Measurements from ENCODE around the gene PDE8B.

PDE8B gene

DNA sequence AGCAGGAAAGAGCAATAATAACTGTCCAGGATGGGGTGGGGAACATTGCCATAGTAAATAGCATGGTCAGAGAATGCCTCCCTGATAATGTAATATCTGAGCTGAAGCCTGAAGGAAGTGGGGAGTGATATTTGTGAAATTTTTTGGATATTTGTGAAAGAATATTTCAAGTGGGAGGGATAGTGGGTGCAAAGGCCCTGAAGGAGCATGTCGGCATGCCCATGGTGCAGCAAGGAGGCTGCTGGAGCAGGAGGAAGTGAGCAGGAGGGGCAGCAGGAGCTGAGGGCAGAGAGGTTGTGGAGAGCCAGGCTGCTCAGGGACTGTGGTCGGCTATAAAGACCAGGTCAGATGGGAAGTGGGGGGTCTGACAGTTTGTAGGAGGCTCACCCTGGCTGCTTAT lies 21.1 kb upstream of the PDE8B start:
- DNase-seq (ENCODE audit: low spot score) = no peak
- FAIRE-seq = no peak

DNA sequence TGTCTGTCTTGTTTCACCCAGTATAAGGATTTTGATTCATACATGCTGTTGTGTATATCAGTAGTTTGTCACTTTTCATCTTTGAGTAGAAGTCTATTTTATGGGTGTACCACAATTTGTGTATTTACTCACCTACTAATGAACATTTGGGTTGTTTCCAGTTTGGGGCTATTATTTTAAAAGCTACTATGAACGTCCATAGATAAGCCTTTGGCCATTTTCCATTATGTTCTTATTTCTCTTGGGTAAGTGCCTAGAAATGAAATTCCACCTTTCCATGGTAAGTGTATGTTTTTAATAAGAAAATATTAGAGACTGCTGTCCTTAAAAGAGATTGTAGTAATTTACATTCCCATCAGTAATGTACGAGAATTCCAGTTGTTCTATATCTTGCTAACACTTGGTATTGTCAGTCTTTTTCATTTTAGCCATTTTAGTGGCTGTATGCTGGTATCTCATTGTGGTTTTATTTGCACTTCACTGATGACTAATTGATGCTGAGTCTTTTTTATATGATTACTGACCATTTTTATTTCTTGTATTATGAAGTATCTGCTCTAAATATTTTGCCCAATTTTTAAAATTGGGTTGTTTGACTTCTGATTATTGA lies 17.9 kb upstream of the PDE8B start:
- DNase-seq (ENCODE audit: low spot score) = no peak
- no peak for FAIRE-seq

DNA sequence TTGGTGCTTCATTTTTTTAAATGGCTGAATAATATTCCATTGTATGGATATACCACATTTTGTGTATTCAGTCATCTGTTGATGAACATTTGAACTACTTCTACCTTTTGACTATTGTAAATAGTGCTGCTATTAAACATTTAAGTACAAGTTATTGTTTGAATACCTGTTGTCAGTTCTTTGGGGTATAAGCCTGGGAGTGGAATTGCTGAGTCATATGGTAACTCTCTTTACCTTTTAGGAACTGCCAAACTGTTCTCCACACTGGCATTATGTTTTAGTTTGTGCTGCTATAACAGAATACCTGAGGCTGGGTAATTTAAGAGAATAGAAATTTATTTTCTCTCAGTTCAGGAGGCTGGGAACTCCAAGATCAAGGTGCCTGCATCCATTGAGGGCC lies 15.7 kb upstream of the PDE8B start:
- FAIRE-seq = no peak
- DNase-seq (ENCODE audit: low spot score) = no peak

DNA sequence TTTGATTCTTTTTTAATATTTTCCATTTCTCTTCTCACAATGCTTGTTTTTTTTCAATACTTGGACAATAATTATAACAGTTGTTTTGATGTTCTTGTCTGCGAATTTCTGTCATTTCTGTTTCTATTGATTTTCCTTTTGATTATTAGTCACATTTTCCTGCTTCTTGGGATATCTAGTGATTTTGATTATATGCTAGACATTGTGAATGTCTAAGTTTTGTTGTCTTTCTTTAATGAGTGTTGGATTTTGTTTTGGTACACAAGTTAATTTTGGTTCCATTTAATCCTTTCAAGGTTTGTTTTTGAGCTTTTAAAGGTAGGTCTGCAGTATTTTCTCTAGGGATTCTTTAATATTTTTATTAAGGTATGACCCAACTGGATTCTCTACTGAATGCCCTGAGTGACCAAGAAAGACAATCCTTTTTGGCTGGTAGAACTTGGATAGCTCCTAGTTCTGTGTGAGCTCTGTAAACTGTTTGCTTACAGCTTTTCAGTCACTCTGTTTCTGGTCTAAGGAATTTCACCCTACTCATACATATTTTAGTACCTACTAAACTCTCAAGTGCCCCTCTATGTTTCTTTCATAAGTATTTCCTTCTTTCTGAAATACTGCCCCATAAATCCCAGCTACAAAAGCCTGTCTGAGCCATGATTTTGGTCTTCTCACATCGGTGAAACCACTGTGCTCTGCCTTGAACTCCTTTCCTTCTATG lies 12.5 kb upstream of the PDE8B start:
- no peak for FAIRE-seq
- DNase-seq (ENCODE audit: low spot score) = no peak

DNA sequence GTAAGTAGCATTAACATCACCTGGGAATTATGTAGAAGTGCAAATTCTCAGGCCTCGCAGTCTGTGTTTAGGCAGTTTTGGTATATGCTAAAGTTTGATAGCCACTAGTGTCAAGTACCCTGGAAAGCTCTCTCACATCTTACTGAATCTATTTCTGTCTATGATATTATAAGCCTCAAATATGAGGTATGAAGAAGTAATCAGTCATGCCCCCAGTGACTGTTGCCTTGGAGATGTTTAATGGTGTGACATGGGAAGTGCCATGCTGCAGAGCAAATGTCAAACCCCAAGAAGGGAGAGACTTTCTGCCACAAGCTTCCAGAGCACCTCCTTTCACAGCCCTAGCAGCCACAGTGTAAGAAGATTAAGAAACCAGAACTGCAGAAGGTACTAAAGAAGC lies 9.8 kb upstream of the PDE8B start:
- no peak for FAIRE-seq
- no peak for DNase-seq (ENCODE audit: low spot score)

DNA sequence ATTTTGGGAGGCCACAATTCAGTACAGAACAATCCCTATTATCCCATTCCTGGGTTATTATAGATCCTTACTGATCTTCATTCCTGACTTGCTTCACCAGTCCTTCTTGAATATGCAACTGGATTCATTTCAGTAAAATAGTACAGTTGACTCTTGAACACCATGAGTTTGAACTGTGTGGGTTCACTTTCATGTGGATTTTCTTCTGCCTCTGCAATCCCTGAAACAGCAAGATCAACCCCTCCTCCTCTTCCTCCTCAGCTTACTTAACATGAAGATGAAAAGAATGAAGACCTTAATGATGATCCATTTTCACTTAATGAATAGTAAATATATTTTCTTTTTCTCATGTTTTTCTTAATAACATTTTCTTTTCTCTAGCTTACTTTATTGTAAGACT lies 8.3 kb upstream of the PDE8B start:
- no peak for DNase-seq (ENCODE audit: low spot score)
- FAIRE-seq = no peak

DNA sequence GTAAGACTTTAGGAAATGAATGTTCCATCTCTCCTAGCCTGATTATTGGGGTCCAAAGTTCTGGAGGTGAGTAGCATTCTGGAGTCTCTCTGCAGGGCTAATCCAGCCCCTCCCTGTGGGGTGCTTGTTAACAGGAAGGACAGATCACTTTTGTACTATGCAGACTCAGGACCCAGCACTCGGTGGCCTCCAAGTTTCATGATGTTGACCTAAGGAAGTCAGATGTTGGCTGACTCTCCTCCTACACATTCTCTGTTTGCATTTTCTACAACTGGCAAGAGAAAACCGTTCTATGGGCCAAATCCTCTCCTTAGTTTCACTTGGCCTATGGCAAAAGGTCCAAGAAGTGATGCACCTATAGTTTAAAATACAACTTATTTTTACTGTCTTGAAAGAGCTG lies 5.5 kb upstream of the PDE8B start:
- DNase-seq (ENCODE audit: low spot score) (no peak), FAIRE-seq (no peak)

DNA sequence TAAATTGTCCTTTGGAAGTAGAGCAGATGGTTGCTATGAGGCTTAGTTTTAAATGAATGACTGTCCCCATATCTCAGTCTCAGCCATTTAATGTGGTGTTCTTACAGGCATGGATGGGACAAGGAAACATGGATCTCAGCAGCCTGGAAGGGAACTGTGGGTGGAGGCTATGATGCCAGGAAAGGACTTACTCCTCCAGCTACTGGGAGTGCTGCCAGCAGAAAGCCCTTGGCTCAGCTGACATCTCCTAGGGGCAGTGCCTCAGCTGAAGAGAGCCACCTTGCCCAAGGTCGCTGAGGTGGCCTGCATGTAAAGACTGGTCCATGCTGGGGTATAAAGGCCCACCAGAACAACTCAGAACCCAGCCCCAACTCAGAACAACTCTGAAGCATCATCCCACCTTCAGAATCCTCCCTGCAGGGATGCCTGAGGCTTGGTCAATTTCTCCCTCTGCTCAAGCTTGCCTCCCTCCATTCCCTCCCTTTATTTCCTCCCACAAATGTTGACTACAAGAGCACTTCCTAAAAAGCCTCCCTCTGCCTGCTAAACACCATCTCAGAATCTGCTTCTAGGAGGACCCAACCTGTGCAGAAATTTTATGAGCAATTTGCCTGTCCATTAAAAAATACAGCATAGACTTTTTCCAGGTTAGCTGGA lies 1.8 kb upstream of the PDE8B start:
- no peak for DNase-seq (ENCODE audit: low spot score)
- no peak for FAIRE-seq

DNA sequence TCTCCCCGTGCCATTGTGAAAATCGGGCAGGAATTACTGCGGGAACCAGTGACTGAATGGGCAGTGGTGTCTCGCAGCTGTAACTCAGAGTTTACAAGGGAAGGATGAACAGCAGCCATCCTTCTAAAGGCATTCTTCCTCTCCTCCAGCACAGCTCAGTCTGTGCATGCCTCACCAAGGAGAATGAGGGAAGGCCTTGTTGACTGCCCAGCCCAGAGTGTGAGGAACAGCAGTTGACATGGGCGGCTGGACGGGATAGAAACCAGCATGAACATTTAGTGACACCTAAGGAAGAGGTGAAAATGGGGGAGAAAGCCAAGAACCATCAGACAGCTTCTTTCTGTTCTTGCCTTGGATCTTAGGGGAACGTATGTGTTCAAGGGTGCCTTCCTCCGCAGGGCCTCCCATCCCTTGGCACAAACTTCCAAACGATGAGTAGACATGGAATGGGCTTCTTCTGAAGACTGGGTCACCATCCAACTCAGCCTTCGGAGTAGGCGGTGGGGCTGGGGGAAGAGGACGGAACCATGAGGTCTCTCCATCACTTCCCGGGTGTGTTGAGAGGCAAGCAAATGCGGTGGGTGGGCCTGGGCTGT lies 887 bp upstream of the PDE8B start:
- FAIRE-seq = no peak
- DNase-seq (ENCODE audit: low spot score) = no peak

DNA sequence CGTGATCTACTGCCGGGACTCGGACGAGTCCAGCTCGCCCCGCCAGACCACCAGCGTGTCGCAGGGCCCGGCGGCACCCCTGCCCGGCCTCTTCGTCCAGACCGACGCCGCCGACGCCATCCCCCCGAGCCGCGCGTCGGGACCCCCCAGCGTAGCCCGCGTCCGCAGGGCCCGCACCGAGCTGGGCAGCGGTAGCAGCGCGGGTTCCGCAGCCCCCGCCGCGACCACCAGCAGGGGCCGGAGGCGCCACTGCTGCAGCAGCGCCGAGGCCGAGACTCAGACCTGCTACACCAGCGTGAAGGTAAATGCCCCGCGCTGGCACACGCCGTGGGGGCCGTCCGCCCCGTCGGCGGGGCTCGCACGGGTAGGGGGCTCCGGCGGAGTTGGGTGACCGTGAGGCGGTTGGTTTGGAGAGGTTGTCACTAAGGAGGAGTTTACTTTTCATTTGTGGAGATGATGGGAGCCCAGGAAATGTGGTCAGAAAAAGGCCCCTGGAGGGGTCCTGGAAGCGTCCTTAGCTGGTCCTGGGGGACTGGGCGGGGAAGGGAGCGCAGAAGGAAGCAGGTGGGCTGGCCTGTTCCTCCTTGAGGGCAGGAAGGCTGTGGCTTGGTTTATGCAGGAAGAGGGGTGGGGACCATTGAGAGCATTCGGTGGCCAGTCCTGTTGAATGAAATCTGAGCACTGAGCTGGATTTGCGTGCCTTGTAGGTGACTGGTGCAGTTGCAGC lies 647 bp downstream of the PDE8B start:
- DNase-seq (ENCODE audit: low spot score) = no peak
- no peak for FAIRE-seq

DNA sequence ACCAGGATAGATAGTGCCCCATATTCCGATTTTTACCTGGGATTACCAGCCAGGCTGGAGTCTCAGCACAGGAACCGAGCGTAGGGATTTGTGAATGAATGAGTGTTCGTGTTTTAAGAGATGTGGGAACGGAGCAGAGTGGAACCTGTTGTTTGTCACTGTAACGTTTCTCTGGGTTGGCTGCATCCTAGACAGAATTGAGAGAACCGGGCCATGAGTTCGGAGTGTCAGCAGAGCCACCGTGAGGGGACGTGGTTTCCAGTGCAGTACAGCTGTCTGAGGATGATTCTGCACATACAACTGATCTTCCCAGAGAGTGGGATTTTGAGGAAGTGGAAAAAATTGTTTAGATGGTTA lies 1.2 kb downstream of the PDE8B start:
- FAIRE-seq = no peak
- no peak for DNase-seq (ENCODE audit: low spot score)

DNA sequence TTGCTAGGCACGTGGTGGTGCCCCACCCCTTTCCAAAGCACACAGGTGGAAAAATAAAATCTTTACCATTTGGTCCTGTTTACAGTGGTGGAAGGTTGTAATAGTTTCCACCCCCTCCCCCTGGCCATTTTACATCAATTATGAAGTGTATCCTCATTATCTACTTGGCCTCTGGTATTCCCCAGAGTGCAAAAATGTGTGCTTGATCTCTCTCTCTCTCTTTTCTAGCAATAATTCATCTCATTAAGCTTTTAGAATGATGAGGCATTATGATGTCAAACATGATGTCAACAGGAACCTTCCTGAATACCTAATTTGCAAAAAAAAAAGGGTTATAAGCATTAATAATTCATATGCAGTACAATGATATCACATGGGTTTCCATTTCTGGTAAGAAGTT lies 3.1 kb downstream of the PDE8B start:
- FAIRE-seq = no peak
- no peak for DNase-seq (ENCODE audit: low spot score)

DNA sequence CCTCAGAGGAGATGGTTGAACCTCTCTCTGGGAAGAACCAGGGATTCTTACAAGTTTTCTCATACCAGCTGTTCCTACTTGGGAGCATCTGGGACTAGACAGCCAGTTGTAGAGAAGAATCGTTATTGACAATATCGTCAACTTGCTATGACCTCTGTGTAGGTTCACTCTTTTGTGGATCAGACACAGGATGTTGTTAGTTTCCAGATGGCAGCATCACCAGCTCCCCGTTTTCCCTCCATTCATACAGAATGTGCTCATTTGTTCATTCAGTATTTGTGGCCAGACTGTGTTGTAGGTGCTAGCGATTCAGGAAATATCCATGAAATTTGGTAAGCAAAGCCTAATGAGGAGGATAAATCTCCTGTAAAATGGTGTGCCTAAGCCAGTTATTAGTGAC lies 3.7 kb downstream of the PDE8B start:
- DNase-seq (ENCODE audit: low spot score) (no peak), FAIRE-seq (no peak)

DNA sequence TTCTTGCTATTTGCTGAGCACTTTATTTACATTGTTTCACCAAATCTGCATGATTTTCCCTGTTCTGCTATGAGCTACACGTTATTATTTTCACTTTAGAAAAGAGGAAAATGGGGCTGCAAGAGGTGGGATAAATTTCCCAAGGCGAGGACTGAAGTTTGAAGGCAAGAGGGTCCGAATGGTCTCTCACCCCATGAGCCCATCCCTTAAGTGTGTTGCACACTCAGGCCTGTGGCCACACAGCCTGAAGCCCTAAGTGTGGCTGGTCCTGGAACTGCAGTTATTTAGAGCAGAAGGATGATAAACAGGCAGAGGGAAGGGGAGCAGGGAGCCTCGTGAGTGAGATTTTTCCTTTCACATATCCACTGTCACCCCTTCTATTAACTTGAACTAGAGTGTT lies 7.8 kb downstream of the PDE8B start:
- no peak for DNase-seq (ENCODE audit: low spot score)
- no peak for FAIRE-seq

DNA sequence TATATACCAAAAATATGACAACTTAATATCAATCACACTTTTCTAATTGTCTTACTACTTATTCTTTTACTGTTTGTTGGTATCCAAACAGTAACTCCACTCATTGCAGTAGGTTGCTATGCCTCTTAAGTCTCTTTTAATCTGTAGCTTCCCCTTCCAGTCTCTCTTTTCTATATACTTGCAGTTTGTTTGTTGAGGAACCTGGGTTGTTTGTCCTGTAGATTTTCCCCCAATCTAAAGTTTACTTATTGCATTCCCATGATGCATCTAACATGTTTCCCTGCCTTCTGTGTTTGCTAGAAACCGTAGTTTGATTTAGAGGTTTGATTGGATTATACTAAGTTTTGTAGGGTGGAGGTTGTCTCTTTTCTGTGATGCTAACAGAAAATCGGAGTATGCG lies 10.6 kb downstream of the PDE8B start:
- no peak for FAIRE-seq
- no peak for DNase-seq (ENCODE audit: low spot score)

DNA sequence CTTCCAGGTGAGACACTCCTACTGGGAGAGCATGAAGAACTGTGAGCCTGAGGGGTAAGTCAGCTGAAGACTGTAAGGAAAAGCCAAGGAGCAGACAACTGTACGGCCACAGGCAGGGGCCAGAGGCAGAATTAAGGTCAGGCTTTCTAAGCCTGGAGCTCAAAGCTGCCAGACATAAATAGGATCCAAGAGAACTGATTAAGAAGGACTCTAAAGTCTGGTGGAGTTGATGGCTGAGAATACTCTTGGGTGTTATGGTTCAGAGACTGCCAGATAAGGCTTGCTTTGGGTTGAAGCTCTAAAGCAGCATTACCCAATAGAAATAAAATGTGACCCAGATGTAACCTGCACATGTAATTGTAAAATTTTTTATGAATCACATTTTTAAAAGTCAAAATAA lies 12.2 kb downstream of the PDE8B start:
- FAIRE-seq (no peak), DNase-seq (ENCODE audit: low spot score) (no peak)

DNA sequence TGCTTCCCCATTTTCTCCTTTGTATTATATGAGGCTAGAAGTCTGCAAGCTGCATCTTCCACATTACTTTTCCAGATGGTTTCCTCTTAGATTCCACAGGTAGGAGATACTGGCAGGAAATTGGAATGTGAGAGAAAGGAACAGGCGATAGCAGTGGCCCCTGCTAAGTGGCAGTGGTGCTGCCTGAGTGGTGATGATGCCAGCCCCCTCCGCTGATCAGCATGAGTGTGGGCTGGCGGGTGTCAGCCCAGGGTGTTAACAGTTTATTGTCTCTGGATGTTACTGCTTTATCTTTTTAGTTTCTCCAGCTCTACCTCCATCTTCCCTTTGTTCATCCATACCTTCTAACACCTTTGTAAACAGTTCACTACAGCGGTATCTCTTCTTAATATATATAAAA lies 13.2 kb downstream of the PDE8B start:
- DNase-seq (ENCODE audit: low spot score) (no peak), FAIRE-seq (no peak)

DNA sequence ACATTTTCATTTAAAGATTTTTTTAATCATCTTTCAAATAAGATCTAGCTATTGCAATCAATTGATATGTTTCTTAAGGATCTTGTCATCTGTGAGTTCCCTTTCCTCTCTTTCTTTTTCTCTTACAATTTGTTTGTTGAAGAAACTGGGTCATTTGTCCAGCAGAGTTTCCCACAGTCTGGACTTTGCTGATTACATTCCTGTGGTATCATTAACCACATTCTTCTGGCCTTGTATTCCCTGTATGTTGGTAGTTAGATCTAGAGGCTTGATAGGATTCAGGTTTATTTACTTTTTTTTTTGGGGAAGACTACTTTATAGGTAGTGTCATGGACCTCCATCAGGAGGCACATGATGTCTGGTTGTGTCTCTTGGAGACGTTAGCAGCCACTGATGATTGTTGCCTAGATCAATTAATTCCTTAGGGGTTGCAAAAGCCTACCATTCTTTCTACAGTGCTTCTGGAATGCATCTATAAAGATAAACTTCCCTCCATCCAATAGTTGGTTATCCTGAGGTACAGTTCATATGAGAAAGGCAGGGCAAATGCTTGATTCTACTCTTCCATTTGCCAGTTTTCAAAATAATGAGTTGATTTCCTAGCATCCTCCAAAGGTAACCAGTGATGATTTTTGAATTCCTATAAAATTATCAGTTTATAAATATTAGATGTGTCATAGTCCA lies 14.3 kb downstream of the PDE8B start:
- no peak for FAIRE-seq
- DNase-seq (ENCODE audit: low spot score) = no peak

DNA sequence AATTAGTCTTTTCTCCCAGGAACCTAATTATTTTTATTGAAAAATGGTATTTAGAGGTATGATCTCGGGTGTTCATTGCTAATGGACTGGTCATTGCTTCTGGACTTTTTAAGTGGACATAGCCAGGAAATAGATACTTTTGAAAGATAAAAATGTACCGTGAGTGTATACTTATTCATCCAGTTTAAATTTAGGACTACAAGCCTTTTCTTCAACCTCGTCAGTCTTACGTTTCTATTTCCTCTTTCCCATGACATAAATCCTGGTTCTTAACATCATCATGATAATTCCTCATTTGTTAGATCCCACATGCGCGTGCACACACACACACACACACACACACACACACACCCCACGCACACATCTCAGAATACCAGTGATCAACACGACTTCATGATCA lies 15.1 kb downstream of the PDE8B start:
- FAIRE-seq = no peak
- DNase-seq (ENCODE audit: low spot score) = no peak

DNA sequence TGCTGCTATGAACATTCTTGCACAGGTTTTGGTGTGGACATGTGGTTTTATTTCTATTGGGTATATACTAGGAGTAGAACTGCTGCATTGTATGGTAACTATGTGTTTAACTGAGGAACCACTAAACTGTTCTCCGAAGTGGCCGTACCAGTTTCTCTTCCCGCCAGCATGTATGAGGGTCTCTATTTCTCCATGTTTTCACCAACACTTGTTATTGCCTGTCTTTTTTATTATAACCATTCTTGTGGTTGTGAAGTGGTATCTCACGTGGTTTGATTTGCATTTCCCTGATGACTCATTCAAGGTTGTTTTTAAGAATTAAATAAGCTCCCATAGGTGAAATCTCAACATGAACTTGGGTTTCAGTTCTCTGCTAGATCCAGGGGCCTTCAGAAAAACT lies 19.4 kb downstream of the PDE8B start:
- no peak for DNase-seq (ENCODE audit: low spot score)
- FAIRE-seq = no peak

DNA sequence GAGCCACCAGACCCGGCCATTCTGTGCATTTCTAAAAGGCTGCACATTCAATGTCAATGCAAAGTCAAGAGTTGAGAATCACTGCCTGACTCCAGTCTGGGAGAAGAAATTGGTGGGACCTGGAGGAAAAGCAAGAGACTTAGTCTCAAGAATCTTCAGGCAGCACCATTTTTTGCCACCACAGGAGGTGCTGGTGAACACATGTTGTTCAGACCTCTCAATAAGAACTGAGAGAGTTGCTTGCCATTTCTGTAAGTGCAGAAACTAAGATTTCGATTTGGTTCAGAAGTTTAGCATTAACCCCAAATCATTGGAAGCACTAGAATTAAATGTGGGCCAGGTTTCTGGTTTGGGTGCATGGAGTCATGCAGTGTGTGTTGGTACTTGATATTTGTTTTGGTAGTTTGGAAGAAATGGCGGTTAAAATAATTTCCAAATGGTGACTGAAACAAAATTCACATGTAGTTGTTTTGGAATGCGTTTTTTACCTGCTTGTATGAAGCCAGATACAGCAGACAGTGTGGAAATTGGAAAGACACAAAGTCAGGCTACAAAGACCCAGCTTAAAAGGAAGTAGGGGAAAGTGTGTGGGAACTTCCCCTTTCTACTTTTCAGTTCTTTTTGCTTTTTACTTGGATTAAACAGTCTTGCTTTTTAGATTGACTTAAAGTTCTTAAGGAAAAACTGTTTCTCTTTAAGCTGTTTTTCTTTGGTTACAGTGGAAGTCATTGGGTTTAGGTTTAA lies 20.4 kb downstream of the PDE8B start:
- DNase-seq (ENCODE audit: low spot score) (no peak), FAIRE-seq (no peak)
